Tibial nerve (tissue), 4 donors: Measurements from ENCODE around the gene GCM1.

Experiments
- CTCF ChIP-seq, 5 experiments: fragments of 200-600 bp in 3 of 5; fragments of 450-650 bp in 2 of 5; sonication (generic) in 3 of 5; IDR thresholded peaks; one replicate each; pipeline ENCODE4 v1.5.1; 2016 to 2019; ENCODE audit warnings: antibody characterized with exemption in 5 of 5, mild to moderate bottlenecking in 3 of 5, moderate library complexity in 2 of 5
- EP300 ChIP-seq, 2 donors: sonication (generic); formaldehyde crosslinking; IDR thresholded peaks; one replicate each; pipeline ENCODE4 v1.6.1; 2017; ENCODE audit warnings: antibody characterized with exemption in 2 of 2, mild to moderate bottlenecking in 1 of 2
- POLR2A ChIP-seq, 2 donors: fragments of 450-650 bp; IDR thresholded peaks; one replicate each; pipeline ENCODE4 v1.6.1; 2017; ENCODE audit warnings: antibody characterized with exemption in 2 of 2, mild to moderate bottlenecking in 2 of 2, moderate library complexity in 2 of 2

- TF ChIP-seq CTCF (IDR thresholded peaks at IDR 0.05) (no peak), POLR2A (IDR thresholded peaks at IDR 0.05) (no peak), EP300 (IDR thresholded peaks at IDR 0.05) (no peak)
Observed at GRCh38 chr6:53095716-53096115, 52.9 kb downstream of the GCM1 start.
